GM21576 (cell line): Measurements from ENCODE around the gene PEX10.

Experiments used
- ATAC-seq: cut with Tn5 transposase; IDR thresholded peaks from one replicate; pipeline ENCODE4 v1.9.1; 2021; ENCODE audit warnings: mild to moderate bottlenecking, moderate library complexity; ENCODE audit not compliant: unreplicated experiment

Gene PEX10

GRCh38 chr1:2405588-2406295, 6.6 kb downstream of the PEX10 start:
- no peak for ATAC-seq

DNA sequence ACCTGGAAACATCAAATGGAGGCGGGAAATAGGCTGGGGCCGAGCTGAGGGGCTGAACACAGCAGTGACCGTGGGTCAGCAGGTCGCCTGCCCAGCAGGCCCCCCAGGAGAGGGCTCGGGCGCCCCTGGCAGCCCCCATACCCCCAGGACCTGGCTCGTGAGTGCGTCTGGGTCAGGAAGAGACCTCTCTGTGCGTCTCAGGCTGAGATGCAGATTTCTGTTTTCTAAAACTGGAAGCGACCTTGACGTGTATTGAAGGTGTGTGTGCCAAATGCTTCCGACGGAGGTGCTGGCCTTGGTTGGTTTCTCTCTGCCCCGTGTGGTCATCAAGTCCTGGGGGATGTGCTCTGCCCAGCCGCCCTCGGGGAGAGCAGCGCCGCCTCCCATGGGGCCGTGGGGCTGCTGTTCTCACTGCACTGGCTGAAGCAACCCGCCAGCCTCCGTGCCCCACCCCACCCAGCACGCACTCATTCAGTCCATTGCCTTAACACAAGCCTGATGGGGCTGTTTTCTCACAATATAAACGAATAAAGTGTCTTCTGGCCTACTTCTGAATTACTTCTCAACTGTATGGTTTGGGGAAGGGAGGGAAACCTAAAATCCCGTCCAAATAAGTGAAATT, 7.4 kb downstream of the PEX10 start:
- ATAC-seq: no peak

DNA sequence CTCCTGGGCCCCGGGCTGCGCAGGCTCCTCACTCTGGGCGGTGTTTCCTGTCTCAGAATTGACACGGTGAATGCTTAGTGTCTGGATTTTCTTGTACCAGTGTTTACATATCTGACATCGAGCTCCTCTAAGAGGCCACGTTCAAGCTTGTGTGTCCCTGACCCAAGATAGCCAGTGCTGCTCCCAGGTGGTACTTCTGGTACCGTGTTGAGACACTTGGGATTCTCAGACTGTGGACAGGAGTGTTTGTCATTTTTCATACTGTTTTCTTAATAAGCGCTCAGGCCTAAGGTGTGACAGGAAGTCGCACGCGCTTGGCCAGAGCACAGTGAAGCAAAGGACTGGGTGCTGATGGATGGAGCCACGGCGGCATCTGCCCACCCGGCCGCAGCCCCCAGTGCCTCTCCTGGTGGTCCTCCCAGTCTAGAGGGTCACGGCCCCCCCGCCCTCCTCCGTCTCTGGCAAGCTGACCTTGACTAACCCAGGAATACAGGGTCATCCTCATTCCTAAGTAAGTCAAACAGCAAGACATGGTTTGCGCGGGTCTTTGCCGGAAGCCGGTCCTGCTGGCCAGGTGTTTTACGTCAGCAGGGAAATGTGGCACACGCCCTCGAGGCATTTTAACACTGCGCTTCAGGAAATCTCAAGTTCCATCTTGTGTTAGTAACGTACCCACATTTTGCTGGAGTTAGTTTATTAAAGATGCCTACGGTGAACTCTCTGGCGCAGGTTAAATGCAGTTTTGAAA, 8.0 kb downstream of the PEX10 start:
- no peak for ATAC-seq

GRCh38 chr1:2403273-2403672, 9.1 kb downstream of the PEX10 start:
- no peak for ATAC-seq

GRCh38 chr1:2402420-2402819, 9.9 kb downstream of the PEX10 start:
- ATAC-seq: no peak

DNA sequence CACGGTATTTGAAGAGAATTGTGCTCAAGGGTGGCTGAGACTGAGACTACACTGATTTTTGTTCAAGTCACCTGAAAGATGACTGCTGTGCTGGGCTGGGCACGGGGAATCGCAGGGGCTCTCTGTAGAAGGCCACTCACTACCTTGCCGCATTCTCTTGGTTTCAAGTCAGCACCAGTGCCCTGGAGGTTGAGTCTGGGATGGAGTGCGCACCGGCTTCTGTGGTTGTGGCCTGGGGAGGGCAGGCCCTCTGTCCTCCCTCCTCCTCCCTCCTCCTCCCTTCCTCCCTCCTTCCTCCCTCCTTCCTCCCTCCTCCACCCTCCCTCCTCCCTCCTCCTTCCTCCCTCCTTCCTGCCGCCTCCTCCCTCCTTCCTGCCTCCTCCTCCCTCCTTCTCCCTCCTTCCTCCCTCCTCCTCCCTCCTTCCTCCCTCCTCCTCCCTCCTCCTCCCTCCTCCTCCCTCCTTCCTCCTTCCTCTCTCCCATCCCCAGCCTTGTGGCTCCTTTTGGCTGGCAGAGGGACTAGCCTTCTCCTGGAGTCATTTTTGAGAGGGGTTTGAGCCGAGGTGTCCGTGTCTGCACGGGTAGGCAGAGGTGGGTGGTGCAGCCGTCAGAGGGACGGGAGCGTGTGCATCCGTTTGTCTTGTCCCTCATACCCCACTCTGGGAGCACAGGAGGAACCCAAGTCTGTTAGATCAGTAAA, 11.3 kb downstream of the PEX10 start:
- no peak for ATAC-seq

- no peak for ATAC-seq
Observed at GRCh38 chr1:2400576-2400909, 11.8 kb downstream of the PEX10 start.

DNA sequence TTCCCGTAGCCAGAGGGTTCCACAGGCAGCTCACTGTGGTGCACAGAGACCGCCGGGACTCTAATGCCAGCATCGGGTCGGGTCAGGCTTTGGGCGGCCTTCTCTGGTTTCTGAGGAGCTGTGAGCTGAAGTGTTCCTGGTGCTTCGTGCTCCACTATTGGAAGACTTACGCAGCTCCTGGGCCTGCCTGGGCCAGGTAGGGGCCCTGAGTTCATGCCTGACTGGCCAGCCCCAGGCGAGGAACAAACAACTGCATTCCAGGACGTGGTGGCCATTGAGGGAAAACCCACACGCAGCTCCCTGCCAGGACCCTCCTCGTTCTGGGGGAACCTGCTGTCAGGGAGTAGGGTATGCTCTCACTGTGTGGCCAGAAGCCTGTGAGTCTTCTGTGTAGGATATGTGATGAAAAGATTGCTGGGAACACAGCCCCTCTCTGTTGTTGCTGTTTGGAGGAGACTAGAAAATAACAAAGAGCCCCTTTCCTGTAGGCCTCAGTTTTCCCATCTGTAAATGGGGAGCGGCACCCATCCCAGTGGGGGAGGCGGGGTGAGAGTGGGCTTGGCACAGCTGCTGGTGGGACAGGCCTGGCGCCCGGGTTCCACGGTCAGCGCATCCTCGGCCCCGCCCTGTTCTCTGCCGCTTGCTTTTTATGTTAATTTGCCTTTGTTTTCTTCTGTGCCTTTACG, 12.3 kb downstream of the PEX10 start:
- ATAC-seq: no peak

DNA sequence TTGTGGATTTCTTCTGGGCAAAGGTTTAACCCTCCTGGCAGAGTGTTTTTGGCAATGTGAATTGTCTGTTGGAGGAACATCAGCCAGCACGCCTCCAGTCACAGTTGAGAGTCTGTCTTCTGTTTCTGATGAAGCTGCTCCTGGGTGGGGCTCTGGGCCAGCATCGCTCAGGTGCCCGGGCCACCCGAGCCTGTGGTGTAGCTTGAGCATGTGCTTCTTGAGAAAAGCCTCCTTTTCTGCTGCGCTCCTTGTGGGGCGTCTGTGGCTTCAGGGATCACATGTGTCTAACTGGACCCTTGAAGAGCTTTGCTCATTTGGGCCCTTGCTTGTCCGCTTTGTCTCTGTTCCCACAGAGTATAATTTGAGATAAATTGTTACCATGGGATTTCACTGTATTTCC, 13.5 kb downstream of the PEX10 start:
- no peak for ATAC-seq

GRCh38 chr1:2397007-2397679, 15.2 kb downstream of the PEX10 start:
- ATAC-seq: no peak

- no peak for ATAC-seq
Observed at GRCh38 chr1:2396476-2396875, 15.9 kb downstream of the PEX10 start.

DNA sequence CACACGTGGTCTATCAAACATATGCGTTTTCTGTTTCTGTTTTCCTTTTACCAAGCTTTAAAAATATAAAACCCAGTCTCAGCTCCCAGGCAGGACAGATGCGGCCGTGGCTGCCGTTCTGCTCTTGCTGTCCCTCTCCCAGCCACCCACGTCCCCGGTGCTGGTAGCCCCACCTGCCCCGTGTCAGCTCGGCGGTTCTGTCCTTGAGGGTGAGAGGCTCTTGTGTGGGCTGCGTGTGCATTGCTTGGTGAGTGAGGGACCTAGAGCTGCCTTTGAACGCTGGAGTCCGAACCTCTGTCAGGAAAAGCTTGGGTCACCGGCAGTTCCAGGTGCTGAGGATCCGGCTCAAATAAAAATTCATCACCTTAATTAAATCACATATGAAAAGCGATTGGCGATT, 16.3 kb downstream of the PEX10 start:
- no peak for ATAC-seq

GRCh38 chr1:2395245-2395644, 17.1 kb downstream of the PEX10 start:
- no peak for ATAC-seq

GRCh38 chr1:2394761-2395160, 17.6 kb downstream of the PEX10 start:
- ATAC-seq: no peak

DNA sequence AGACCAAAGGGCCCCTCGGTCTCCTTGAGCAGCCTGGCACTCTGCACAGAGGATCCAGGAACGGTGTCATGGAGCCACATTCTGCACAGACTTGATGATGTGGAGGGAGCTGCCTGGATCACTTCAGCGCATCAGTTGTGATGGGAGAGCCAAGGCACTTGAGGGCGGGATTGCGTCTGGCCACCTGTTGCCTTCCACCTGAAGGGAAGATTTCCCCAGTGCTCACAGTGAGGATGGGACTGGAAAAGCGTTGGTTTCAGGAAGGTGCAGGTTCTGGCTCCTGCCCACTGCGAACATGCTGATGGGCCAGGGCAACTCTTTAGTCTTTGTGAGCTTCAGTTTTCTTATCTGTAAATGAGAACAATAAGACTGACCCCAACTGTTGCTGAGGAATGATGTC, 18.1 kb downstream of the PEX10 start:
- no peak for ATAC-seq

- ATAC-seq: no peak
Observed at GRCh38 chr1:2393471-2393877, 18.9 kb downstream of the PEX10 start.

DNA sequence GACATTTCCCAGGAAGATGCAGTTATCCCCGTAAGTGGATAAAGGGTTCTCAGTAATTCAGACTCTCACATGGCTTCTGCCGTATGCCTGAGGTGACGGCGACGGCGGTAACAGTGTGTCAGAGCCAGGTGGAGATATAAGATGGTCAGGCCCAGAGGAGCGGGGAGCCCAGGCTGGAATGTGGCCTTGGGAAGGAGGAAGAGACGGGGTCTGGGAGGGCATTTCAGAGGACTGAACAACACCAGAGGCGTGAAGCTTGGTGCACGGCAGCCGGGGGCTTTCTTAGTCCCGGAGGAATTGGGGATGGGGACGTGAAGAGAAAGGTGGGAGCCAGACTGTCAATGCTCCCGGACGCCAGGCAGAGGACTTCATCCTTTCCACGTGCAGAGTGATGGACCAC, 19.7 kb downstream of the PEX10 start:
- no peak for ATAC-seq

- ATAC-seq: no peak
Observed at GRCh38 chr1:2391931-2392509, 20.3 kb downstream of the PEX10 start.

- ATAC-seq: peak; percentile 84
Observed at GRCh38 chr1:2391041-2391930, 21.1 kb downstream of the PEX10 start, which contains the start of the genes MORN1 and RER1. TSS of gene MORN1 (minus strand) at chr1:2391554. CDS start at chr1:2391533, 21 bp downstream. TSS of gene RER1 (plus strand) at chr1:2391841. CDS start at chr1:2395791, 3,950 bp downstream.
